LoVo (cell line): ENCODE measurements around the gene MAMDC2.

ENCODE experiments used
- DNase-seq: peaks from one replicate; pipeline ENCODE4 v3.0.0-alpha.2; 2016; ENCODE audit warnings: low spot score

MAMDC2 gene

GRCh38 chr9:70108181-70108580, 64.5 kb downstream of the MAMDC2 start:
- no peak for DNase-seq

- DNase-seq, result no peak
Measured at GRCh38 chr9:70110194-70111041, 66.8 kb downstream of the MAMDC2 start.

- peak; percentile 66 for DNase-seq
Measured at GRCh38 chr9:70111042-70111602, 67.5 kb downstream of the MAMDC2 start.

GRCh38 chr9:70111641-70112236, 68.1 kb downstream of the MAMDC2 start:
- peak; percentile 37 for DNase-seq

GRCh38 chr9:70112981-70113380, 69.3 kb downstream of the MAMDC2 start:
- DNase-seq, result no peak

GRCh38 chr9:70113403-70114022, 69.9 kb downstream of the MAMDC2 start:
- DNase-seq, result peak; percentile 39

GRCh38 chr9:70114898-70115297, 71.2 kb downstream of the MAMDC2 start:
- DNase-seq, result no peak

- DNase-seq, result no peak
Measured at GRCh38 chr9:70117835-70118319, 74.2 kb downstream of the MAMDC2 start.

- no peak for DNase-seq
Measured at GRCh38 chr9:70119786-70120185, 76.1 kb downstream of the MAMDC2 start.

GRCh38 chr9:70120834-70121510, 77.3 kb downstream of the MAMDC2 start:
- DNase-seq, result peak; percentile 10

- no peak for DNase-seq
Measured at GRCh38 chr9:70121818-70122436, 78.3 kb downstream of the MAMDC2 start.

GRCh38 chr9:70123695-70124094, 80.0 kb downstream of the MAMDC2 start:
- DNase-seq, result no peak

- DNase-seq, result no peak
Measured at GRCh38 chr9:70125621-70126263, 82.1 kb downstream of the MAMDC2 start.

- no peak for DNase-seq
Measured at GRCh38 chr9:70127036-70127435, 83.4 kb downstream of the MAMDC2 start.

GRCh38 chr9:70127540-70128416, 84.1 kb downstream of the MAMDC2 start:
- no peak for DNase-seq

- no peak for DNase-seq
Measured at GRCh38 chr9:70130266-70130665, 86.6 kb downstream of the MAMDC2 start.

- no peak for DNase-seq
Measured at GRCh38 chr9:70131296-70131695, 87.6 kb downstream of the MAMDC2 start.

GRCh38 chr9:70133253-70134208, 89.9 kb downstream of the MAMDC2 start:
- no peak for DNase-seq

- DNase-seq, result no peak
Measured at GRCh38 chr9:70134360-70134759, 90.7 kb downstream of the MAMDC2 start.
